UCSD-AML1 (cell line): ENCODE measurements around the gene ARCN1.
A peak's percentile ranks its signal among the peaks of the same experiment; 100 is the strongest.

Experiments used
- DNase-seq: peaks from one replicate; lab custom pipeline; 2025; ENCODE audit not compliant: unreplicated experiment; lab: John Stamatoyannopoulos, UW

The ARCN1 gene

GRCh38 chr11:118620529-118621070, 48.4 kb downstream of the ARCN1 start:
- DNase-seq: peak; percentile 55

- peak; percentile 86 for DNase-seq
Observed at GRCh38 chr11:118621071-118621783, 49.0 kb downstream of the ARCN1 start.

GRCh38 chr11:118621784-118622375, 49.7 kb downstream of the ARCN1 start:
- no peak for DNase-seq

- DNase-seq: no peak
Observed at GRCh38 chr11:118622376-118623268, 50.4 kb downstream of the ARCN1 start.

- DNase-seq: no peak
Observed at GRCh38 chr11:118623269-118623655, 51.1 kb downstream of the ARCN1 start.

- DNase-seq: no peak
Observed at GRCh38 chr11:118625036-118625690, 53.0 kb downstream of the ARCN1 start.

- DNase-seq: no peak
Observed at GRCh38 chr11:118625976-118626375, 53.8 kb downstream of the ARCN1 start.

GRCh38 chr11:118627566-118627965, 55.4 kb downstream of the ARCN1 start:
- DNase-seq: no peak

- DNase-seq: no peak
Observed at GRCh38 chr11:118628031-118628430, 55.8 kb downstream of the ARCN1 start.

GRCh38 chr11:118628432-118628831, 56.2 kb downstream of the ARCN1 start:
- no peak for DNase-seq

- no peak for DNase-seq
Observed at GRCh38 chr11:118628861-118629549, 56.8 kb downstream of the ARCN1 start.

GRCh38 chr11:118629761-118630661, 57.8 kb downstream of the ARCN1 start:
- no peak for DNase-seq

GRCh38 chr11:118631142-118631909, 59.1 kb downstream of the ARCN1 start:
- DNase-seq: no peak

GRCh38 chr11:118632577-118633318, 60.5 kb downstream of the ARCN1 start:
- DNase-seq: no peak

GRCh38 chr11:118633319-118633690, 61.1 kb downstream of the ARCN1 start:
- DNase-seq: no peak

- no peak for DNase-seq
Observed at GRCh38 chr11:118633979-118634378, 61.8 kb downstream of the ARCN1 start.

GRCh38 chr11:118634431-118635236, 62.4 kb downstream of the ARCN1 start:
- DNase-seq: no peak
